CD4-positive, alpha-beta T cell treated with Interleukin-6 for 4 hours (primary cell): ENCODE data around the gene SUMF1.

Experiments
- DNase-seq: peaks from one replicate; pipeline ENCODE4 v3.0.0-alpha.2; 2020; ENCODE audit warnings: mixed read lengths

Gene SUMF1

DNA sequence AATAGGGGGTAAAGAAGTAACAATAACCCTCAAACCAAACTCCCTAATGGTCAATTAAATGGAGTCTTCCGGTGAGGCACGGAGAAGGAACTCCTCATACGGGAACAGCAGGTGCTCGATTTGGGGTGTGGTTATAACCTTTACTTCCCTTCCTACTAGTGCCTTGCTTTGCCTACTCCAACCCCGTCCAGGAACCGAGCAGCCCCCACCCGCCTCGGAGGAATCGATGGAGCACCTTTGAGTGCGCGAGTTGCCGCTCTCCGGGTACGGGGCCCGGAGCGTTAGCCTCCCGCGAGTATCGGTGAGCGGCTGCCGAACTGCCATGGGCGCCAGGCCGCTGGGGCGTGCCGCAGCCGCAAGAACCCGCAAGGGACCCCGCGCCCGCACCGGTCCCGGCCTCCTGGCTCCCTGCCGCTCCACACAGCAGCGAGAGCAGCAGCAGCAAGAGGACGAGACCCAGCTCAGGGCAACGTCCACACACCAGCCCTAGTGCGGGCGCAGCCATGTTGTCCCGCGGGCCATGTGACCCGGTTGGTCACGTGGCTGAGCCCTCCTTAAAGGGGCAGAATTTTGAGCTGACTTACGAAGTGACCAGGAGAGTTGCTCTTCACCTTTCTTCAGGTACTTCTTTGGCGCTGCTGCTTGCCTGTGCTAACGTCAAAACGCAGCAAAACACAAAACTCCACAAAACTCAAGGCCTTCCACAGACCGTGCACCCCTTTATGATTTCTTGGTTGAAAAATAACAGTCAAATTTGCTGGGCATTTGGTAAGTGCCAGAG, at the start of gene SUMF1:
TSS of gene SUMF1 (minus strand) at position 529 of the 781 bp plus-strand sequence. CDS start at position 505, 24 bp downstream.
- DNase-seq, result peak; percentile 76

DNA sequence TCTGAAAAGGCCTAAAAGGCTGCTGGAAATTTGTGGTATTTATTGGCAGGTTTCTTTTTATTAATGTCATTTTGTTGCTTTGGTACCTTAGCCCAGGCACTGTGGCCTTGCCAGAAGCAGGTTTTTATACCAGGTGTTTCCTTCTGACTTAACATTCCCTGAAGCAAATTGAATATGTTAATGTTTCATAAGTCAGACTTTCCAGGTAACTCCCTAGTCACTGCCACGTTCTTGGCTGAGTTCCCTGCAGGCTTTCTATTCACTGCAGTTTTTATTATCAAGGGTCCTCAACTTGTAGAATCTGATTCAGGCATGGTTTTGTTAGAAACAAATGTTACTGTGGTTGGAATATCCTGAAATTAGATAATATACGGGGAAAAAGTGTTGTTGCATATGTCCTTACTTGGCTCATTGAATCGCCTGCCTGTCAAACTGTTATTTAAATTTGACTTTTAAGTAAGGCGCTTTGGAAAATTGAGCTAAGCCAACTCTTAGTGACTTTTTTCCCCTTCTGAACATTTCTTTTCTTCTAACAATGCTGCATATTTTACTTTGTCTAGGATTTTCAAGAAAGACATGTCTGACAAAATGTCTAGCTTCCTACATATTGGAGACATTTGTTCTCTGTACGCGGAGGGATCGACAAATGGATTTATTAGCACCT, 49.0 kb upstream of the SUMF1 start:
- DNase-seq, result no peak

DNA sequence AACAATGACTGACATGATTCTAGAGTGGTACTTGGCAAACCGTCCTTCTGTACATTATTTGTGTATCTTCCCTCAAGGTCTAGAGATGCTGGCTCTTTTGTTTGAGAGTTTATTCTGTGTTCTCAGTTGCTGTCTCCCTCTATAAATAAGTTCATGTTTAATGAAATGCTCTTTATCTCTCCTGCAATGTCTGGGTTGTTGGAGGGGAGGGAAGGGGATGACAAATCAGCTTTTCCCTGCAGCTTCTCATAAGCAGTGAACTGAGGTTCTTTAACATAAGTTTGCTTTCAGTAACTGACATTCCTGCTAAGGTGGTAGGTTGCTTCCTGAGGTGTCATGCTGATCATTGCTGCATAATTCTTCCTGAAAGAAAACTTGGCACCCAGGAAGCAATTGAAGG, 47.8 kb upstream of the SUMF1 start:
- DNase-seq, result no peak

DNA sequence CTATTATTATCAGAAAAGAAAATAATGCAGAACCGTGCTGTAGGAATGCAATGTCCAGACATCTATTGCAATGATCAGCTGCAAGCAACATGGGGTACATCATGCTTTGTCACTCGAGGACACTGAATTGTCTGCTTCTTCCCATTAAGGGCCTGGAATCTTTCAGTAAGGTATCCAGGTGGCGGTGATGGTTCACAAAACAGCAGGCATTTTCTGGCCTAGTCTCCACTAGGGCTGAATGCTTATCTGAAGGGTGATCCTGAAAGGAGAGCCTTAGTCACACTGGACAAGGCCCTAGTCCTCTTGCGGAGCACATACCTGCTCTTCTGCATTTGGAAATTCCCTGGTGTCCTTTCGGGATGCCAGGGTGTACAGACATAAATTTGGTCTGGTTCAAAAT, 47.3 kb upstream of the SUMF1 start:
- DNase-seq, result no peak

DNA sequence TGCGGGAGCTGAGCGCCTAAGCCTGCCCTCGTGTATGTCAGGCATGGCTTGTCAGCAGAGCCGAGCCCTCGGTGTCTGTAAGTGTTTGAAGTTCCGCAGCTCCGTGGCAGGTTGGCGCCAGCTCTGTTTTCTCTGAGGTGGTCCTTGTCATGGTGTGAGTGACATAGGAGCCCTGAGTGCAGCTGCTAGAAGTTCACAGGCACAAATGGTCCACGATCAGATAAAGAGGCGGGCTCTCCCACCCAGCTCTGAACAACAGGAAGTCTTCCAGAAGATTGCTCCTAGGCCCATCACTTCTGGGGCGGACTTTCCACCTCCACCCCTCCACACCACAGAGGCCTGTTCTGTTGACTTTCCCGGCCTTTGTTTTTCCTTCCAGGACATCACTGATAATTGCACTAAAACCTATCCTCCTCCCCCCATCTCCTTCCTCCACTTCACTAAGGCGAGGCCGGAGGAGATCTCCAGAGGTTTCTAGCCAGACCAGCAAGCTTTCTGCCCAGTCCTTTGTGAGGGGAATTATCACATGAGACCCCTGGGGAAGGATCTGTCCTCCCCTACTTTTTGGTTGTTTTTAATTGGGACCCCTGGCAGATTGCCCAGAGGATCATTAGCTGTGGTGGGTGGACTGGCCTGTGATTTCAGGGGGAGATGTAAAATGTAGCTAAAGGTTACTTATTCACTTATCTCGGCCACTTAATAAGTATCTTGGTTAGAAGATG, 46.0 kb upstream of the SUMF1 start:
- DNase-seq, result no peak

DNA sequence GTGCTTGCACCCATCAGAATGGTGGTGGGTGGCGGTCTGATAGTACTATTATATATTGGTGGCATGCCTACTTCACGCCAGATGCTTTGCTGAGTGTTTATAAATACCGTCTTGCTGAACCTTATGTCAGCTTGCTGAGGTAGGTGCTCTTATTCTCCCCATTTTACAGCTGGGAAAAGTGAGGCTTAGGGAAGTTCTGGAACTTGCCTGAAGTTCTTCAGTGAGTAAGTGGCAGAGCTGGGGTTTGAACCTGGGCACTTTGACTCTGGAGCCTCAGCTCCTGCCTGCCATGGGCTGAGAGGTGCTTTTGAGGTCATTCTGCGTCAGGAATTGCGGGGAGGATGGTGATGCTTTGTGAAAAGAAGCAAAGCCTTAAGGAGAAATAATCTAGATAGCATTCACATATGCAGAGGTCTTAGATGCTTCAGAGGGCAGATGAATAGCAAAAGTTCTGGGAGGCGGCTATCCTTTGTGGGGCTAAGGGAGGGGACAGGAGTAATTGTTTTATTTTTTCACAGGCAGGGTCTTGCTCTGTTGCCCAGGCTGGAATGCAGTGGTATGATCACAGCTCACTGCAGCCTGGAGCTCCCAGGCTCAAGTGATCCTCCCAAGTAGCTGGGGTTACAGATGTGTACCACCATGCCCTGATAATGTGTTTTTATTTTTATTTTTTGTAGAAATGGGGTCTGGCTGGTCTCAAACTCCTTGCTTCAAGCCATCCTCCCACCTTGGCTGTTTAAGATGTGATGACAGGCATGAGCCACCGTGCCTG, 44.6 kb upstream of the SUMF1 start:
- no peak for DNase-seq

DNA sequence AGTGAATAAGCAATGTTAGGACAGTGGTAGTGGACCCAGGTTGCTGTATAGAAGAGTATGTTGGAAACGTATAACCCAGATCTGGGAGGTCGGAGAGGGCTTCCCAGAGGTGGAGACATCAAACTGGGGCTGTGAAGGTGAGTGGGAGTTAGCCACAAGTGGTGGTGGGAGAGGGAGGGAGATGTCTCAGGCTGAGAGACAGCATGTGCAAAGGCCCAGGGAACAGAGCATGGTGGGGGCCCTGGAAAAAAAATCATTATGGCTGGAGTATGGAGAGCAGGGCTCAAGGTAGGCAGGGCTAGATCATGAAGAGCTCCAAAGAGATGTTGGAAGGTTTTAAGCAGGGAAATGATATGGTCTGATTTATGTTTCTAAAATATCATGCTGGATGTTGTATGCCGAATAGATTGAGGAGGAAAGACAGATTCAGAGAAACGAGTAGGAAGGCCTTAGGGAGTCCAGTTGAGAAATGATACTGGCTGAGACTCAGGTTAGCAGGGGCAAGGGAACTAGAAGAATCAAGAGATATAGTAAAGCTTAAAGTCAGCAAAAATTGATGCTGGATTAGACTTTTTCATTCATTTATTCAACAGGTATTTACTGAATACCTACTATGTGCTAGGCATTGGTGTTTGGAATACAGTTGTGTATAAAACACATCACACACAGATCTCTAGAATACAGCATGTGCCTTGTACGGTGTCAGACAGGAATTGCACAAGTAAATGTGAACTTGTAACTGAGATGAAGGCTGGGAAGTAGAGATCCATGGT, 43.1 kb upstream of the SUMF1 start:
- no peak for DNase-seq

DNA sequence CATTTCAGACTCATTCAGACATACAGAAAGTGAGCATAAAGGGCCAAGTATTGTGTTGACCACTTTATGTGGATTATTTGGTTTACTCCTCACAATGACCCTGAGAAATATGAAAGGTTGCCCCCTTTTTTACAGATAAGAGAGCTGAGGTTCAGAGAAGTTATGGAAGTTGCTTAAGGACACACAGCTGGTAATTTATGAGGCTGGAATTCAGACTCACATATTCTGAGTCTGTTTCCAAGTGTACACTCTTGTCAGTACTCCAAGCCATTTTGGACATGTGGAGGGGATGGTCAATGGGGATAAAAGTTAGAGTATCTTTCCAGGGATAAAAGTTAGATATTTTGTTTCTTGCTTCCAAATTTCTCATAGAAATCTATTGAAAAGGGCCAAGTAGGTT, 42.0 kb upstream of the SUMF1 start:
- DNase-seq, result no peak

DNA sequence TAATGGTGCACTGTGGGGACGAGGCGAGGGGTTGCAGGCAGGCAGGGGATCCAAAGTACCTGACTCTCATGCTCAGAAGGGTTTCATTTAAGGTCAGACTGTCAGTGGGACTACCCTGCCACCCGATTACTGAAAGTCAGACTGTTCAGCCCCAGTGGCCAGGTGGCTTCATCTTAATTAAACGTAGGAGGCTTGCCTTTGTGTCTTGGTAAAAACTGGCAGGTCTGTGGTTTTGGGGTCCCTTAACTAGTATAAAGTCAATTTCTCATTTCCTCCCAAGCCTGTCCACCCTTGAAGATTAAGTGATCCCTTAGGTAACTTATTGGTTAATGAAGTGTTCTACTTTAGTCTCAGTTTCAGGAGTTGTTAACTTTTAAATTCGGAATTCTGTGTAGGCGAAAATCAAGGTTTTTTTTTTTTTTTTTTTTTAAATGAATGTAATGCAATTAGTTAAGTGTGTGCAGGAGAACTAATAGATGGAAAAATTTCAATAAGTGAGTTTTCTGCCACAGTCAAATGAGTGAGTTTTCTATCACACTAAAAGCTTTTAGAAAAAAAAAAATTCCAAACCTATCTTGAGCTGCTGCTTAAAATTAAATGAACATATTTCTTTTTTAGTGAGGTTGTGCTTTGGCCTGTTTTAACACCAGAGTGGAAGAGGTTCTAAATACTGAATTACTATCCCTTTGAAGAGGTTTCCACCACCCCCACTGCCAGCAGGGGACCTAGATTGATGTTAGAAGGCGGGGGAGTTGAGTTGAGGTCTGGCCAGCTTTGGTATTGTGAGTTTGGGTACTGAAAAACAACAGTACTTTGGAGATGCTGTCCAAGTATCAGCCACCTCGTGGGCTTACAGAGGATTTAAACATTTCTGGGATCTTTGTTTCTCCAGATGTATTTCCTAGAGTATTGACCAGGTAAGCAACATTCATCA, 41.2 kb upstream of the SUMF1 start:
- DNase-seq, result no peak

DNA sequence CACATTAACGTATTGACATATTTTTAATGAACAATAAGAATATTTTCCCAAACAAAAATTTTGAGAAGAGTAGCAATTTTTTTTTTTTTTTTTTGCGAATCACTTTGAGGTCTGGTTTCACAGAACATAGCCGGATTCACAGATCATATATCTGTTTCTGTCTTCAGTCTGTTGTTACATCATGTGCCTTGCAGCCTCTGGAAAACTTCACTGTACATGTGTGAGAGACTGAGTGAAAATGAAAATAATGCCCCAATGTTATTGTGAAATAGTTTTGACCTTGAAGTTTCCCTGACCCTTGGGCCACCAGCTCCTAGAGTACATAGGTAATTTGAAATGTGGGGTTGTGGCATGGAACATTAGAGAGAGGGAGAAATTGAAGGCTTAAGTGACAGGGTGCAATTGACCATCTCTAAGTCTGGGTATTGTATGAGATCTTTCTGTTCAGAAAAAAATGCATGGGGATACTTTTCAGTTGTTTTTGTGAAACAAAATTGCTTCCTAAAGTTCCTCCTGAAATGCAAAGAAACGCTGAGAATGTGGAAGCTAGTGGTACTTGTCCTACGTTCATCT, 40.0 kb upstream of the SUMF1 start:
- DNase-seq, result no peak

DNA sequence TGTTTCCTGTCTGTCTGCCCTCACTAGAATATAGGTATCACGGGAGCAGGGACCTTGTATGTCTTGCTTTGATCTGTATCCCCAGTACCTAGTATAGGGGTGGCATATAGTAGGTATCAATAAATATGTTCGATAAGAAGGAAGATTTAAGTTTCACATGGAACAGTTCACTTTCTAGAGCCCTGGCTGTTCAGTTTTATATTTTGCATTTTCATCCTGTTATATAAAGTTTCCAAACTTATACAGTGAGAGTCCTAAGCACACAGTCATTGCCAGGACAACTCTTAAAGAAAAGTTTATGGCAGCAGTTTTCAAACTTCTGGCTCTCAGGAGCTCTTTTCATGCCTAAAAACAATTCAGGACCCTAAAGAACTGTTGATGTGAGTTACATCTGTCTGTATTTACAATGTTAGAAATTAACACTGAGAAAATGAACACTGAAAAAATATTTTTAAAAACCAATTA, 39.5 kb upstream of the SUMF1 start:
- DNase-seq, result no peak

DNA sequence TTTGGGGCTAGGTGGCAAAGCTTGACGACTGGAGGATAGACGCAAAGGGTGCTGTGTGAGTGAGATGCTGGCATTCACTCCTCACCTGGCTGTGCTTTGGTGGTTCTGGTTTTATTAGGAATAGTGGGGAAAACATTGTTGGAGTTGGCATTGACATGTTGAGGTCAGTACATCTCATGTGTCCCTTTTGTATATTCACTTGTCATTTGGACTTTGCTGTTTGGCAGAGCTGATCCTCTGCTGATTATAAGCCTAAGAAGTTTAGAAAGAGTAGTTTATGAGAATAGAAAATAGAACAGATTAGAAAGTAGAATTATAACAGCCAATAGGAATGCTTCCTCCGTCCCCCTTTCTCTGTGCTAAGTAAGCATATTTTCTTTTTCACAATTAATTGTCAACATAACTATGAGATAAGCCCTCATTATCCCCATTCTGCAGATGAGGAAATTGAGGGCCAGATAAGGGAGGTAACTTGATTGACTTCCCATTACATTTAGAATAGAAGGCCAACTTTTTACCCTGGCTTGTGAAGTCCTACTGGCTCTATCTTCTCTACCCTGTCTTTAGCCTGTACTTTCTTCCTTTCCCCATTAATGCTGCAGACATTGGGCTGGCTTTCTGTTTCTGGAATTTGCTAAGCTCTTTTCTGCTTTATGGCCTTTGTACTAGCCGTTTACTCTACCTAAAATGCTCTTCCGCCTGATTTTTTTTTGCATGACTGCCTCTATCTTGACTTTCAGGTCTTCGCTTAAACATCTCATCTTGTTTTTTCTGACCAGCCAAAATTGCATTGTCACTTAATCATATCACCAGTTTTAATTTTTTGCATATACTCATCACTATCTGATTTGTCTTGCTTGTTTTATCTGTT, 38.9 kb upstream of the SUMF1 start:
- no peak for DNase-seq

DNA sequence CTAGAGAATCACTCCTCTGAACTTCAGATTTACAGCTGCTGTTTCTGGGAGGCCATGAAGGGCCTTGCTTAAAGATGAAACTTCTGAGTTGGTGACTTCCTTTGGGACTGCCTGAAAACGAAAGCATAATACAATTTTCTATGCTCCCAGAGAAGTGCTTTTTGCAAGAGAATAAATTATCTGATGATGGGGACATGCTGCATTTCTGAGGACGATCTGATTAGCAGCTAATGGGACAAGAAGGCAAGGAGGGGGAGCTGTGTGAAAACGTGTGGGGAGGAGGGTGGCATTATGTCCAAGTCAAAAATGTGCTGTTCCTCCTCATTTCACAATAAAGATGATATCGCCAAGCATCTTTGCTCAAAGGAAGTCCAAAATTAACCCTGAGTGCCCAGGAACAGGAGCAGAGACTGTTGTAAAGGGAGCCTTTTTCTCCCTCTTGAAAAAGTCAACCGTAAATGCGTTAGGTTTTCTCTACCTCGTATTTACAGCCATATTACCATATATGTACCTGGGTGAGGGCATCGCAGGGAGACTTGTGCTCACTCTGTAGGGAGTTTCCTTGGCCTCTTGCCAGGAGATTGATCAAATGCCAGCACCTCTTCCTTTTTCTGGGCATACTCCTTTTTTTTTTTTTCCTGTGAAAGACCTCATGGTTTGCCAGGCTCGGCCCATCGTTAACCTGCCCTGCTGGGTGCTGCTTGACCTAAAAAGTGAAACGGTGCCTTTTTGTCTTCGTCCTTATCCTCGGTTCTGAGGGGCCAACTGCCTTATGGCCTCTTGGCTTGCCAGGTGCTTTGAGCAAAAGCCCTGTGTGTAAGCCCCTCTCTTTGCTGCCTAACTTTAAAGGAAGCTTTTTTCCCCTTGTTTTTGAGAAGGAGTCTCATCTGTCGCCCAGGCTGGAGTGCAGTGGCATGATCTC, 37.5 kb upstream of the SUMF1 start:
- peak; percentile 60 for DNase-seq

DNA sequence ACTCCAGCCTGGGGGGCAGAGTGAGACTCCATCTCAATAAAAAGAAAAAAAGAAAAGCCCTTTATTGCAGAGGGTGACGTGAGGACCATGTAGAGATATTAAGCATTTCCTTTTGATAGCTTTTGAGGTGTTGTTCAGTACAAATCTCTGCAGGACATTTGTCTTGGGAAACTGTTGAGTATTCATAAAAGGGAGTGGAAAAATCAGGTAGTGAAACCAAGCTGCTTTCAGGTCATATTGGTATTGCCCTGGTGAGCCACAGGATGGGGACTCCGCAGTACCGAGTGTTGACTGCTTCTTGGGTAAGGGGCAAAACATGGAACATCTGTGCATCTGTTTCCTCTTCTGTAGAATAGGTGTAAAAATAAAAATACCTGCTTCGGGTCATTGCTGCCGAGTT, 36.0 kb upstream of the SUMF1 start:
- DNase-seq, result no peak

DNA sequence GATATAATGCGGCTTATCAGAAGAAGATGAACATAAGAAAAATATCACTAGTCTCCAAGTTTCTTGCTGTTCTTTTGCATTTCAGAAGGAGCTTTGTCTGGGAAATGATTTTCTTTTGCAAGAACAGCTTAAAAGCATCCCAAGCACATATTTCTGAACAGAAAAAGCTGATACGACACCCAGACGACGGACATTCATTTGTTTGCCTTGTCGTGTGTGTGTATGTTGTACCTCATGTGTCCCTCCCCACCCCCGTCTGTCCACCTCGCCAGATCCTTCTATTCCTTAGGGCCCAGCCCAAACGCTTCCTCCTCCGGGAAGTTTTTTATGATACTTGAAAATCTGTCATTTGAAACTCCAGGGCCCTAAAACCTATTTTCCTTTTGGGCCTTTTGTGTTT, 34.9 kb upstream of the SUMF1 start:
- no peak for DNase-seq

DNA sequence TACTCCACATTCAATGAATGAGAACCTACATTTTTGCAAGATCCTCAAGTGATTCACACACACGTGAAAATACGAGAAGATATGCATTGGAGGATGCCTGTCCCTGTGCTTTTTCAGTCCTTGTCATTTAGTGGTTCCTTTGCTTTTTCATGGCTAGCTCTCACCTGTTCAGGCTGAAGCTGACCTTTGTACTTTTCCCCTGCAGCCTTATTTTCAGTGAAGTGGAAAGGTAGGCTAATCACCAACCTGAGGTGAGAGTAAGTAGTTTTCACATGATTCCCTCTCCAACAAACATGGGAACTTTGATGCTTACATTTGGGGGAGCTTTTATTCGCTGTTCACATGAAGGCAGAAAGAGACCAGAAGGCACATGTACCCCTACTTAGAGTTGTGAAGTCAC, 34.4 kb upstream of the SUMF1 start:
- no peak for DNase-seq

DNA sequence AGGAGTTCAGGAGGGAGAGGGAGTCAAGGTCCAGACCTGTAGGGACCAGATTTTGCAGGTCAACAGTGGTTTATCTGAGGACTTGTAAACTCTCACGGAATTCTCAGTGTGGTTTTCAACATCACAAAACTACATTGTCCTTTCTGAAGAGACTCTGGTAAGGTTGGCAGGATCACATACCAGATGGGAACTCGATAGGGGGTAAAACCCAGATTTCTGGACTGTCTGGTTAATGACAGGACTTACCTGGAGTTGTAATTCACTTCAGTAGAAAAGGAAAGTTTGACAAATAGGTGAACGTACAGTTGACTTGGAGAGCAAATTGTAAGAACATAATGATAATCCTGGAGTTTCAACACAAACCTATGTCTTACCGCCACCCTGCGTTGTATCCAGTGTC, 31.4 kb upstream of the SUMF1 start:
- no peak for DNase-seq

DNA sequence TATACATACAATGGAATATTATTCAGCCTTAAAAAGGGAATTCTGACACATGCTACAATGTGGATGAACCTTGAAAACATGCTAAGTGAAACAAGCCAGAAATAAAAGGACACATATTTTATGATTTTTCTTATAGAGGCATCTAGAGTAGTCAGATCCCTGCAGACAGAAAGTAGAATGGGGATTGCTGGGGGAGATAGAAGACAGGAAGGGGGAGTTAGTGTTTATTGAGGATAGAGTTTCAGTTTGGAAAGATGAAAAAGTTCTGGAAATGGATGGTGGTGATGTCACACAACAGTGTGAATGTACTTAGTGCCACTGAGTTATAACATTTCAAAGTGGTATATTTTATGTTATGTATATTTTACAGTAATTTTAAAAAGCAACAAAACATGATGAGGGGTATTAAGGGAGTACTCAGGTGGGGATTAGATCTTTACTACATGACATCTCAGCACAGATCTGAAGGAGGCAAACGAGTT, 30.8 kb upstream of the SUMF1 start:
- DNase-seq, result no peak
